ENCODE data around the gene MAPK8IP1.

The MAPK8IP1 gene

GRCh38 chr11:45846974-45847910 is 38.2 kb upstream of the MAPK8IP1 start, which contains the start of gene CRY2:
Gene CRY2 (plus strand): TSS chr11:45847475. CDS start chr11:45847491, 16 bp downstream.
- ChIA-PET CTCF (interaction anchor here (0.9 to 2.9 kb wide), 9 partner anchors 9 to 220 kb away, joined by 3 to 21 read pairs (median 4); no protein-coding TSS in a partner anchor), POLR2A (interaction anchor here (0.7 to 1.3 kb wide), 5 partner anchors 13 to 62 kb away, joined by 3 to 7 read pairs (median 5); no protein-coding TSS in a partner anchor)
- peak; percentile 99 for DNase-seq (ENCODE audit: extremely low spot score)
- TF ChIP-seq CTCF (IDR thresholded peaks at IDR 0.05; ENCODE audit: control extremely low read depth, extremely low read depth, low read depth, missing control alignments) = no peak

- CTCF ChIA-PET = no interaction called here
- no peak for TF ChIP-seq CTCF (IDR thresholded peaks at IDR 0.05; ENCODE audit: control extremely low read depth, extremely low read depth, low read depth, missing control alignments)
- POLR2A ChIA-PET = interaction anchor here (0.6 to 1.3 kb wide), 2 partner anchors 12 to 38 kb away, joined by 5 read pairs; no protein-coding TSS in a partner anchor
- peak; percentile 44 for DNase-seq (ENCODE audit: extremely low spot score)
Observed at GRCh38 chr11:45847911-45848316, 37.5 kb upstream of the MAPK8IP1 start.

- DNase-seq (ENCODE audit: extremely low spot score) = no peak
- ChIA-PET POLR2A (interaction anchor here (0.6 kb wide), 1 partner anchor 38 kb away, joined by 5 read pairs; no protein-coding TSS in a partner anchor), CTCF (no interaction called here)
- TF ChIP-seq CTCF (IDR thresholded peaks at IDR 0.05; ENCODE audit: control extremely low read depth, extremely low read depth, low read depth, missing control alignments) = no peak
Observed at GRCh38 chr11:45848654-45849081, 36.8 kb upstream of the MAPK8IP1 start.

DNA sequence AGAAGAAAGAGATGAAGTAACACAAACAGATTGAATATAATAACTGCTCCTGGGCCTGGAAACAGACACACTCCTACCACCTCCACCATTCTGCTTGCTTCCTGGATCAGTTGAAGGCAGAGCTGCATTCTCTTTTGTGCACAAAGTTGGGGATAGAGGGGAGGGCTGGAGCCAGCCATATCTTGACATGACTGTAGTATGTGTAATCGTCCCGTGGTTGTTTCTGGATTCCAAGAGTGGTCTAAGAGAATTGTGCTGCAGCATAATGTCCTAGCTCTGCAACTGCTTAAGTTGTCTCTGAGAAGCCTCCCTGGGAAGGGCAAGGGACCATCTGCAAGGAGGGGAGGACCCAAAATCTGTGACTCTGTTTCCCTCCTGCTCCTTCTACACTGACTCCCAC is 35.0 kb upstream of the MAPK8IP1 start:
- no peak for DNase-seq (ENCODE audit: extremely low spot score)
- no peak for TF ChIP-seq CTCF (IDR thresholded peaks at IDR 0.05; ENCODE audit: control extremely low read depth, extremely low read depth, low read depth, missing control alignments)
- ChIA-PET POLR2A (no interaction called here), CTCF (interaction anchor here (0.9 to 1.4 kb wide), 2 partner anchors 36 to 79 kb away, joined by 3 read pairs; no protein-coding TSS in a partner anchor)

- no peak for TF ChIP-seq CTCF (IDR thresholded peaks at IDR 0.05; ENCODE audit: control extremely low read depth, extremely low read depth, low read depth, missing control alignments)
- POLR2A ChIA-PET = no interaction called here
Observed at GRCh38 chr11:45851228-45851627, 34.2 kb upstream of the MAPK8IP1 start.

DNA sequence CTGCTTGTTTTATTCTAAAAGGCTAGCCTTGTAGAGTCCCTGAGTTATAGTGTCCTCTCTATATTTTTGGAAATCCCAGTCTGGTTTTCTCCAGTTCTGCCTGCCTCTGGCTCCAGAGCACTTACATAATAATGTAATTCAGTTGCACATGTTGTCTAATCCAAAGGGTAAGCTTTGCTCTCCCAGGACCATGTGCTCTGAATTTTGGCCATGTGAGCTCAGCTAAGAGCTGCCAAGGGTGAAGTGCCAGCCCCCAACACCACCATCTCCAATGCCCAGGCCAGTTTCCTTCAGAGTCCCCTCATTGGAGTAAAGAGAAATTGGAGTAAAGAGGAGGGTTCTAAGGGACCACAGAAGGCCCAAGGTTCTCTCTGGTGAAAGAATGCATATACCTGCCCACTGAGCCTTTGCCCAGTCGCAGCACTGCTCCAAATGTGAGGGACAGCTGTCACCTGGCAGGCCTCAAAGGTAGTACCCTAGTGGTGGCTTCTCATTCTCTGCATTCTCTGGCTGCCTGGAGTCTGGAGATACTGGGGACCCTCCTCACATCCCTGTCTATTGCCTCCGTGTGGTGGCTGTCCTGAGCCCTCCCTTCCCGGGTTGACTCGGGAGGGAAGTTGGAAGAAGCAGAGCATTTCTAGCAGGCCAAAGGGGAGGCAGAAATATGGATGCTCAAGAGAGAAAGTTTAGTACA is 33.3 kb upstream of the MAPK8IP1 start:
- no peak for TF ChIP-seq CTCF (IDR thresholded peaks at IDR 0.05; ENCODE audit: control extremely low read depth, extremely low read depth, low read depth, missing control alignments)
- DNase-seq (ENCODE audit: extremely low spot score) = no peak
- ChIA-PET CTCF (interaction anchor here (1.2 to 1.8 kb wide), 2 partner anchors 22 to 81 kb away, joined by 3 to 10 read pairs; no protein-coding TSS in a partner anchor), POLR2A (no interaction called here)

More at GRCh38 chr11:45851228-45851627, 34.2 kb upstream of the MAPK8IP1 start:
- DNase-seq (ENCODE audit: extremely low spot score) = no peak
- CTCF ChIA-PET = interaction anchor here (1.0 to 1.8 kb wide), 4 partner anchors 23 to 80 kb away, joined by 3 to 10 read pairs (median 4); no protein-coding TSS in a partner anchor

Data from GM10248 (cell line).